ENCODE measurements around the gene POLDIP3. TPM values are rescaled to one million over a fixed set of nuclear protein-coding genes. Genes with fewer than 3 reads are reported as not detected.
"Not testable (repeated sequence)": the region's sequence is repeated elsewhere in the genome, so short reads cannot be mapped to it uniquely, and the experiment has no call there.

POLDIP3 gene
- total and polyA plus RNA-seq, 2 experiments from 2014 or later, result 31.4 to 40.3 TPM

- H3K9me3 ChIP-seq (ENCODE audit: low read depth), result no peaks in the 10 kb centered on the region
- H3K9me2 ChIP-seq (replicated peaks; ENCODE audit: insufficient read depth), result no peaks in the 10 kb centered on the region
- H3K4me2 ChIP-seq, result no peak overlapping the region
- H4K20me1 ChIP-seq (ENCODE audit: insufficient read depth, poor library complexity, severe bottlenecking), result no peaks in the 10 kb centered on the region
- H2AFZ ChIP-seq, result no peak overlapping the region
- no peak for DNase-seq (ENCODE audit: low spot score)
- H3K27ac ChIP-seq, result no peak overlapping the region
- H3K36me3 ChIP-seq (replicated peaks; ENCODE audit: insufficient read depth, low read depth), result no peaks in the 10 kb centered on the region
- H3K27me3 ChIP-seq, result no peaks in the 10 kb centered on the region
- WGBS (ENCODE audit: low lambda C conversion rate, missing lambda C conversion rate), result 77% methylated on average over 7 of the region's 7 CpGs
- no peaks in the 10 kb centered on the region for H3K79me2 ChIP-seq
- H3K4me3 ChIP-seq, result no peak overlapping the region
- TF ChIP-seq EZH2 (IDR thresholded peaks at IDR 0.05; ENCODE audit: borderline replicate concordance) (no peak), CTCF (IDR thresholded peaks at IDR 0.05; ENCODE audit: poor library complexity) (no peak), EZH2phosphoT487 (IDR thresholded peaks at IDR 0.05; ENCODE audit: low read depth, severe bottlenecking, unreplicated experiment) (no peak)
- peaks cover 3% of the 10 kb centered on the region for H3K4me1 ChIP-seq (ENCODE audit: insufficient read depth)
These were observed 78.5 kb downstream of the POLDIP3 start for GRCh38 chr22:42536166-42536565.

GRCh38 chr22:42535082-42535731 lies 79.5 kb downstream of the POLDIP3 start:
- not testable (repeated sequence) for H3K27ac ChIP-seq; H3K4me3 ChIP-seq; H3K9me3 ChIP-seq (ENCODE audit: low read depth); DNase-seq (ENCODE audit: low spot score); H3K27me3 ChIP-seq; H3K79me2 ChIP-seq; H3K4me1 ChIP-seq (ENCODE audit: insufficient read depth); H3K9me2 ChIP-seq (replicated peaks; ENCODE audit: insufficient read depth); H3K36me3 ChIP-seq (replicated peaks; ENCODE audit: insufficient read depth, low read depth); H3K4me2 ChIP-seq; H2AFZ ChIP-seq; H4K20me1 ChIP-seq (ENCODE audit: insufficient read depth, poor library complexity, severe bottlenecking)
- WGBS (ENCODE audit: low lambda C conversion rate, missing lambda C conversion rate), result 93% methylated on average over 5 of the region's 14 CpGs

Small RNA genes lying within 50 kb of the gene (small RNA-seq; reads per million reads assigned to genes)
- not detected for gene RN7SKP80
- not detected for gene RNU6-513P

Other genes with a start within 250 kb of the POLDIP3 start
- gene NFAM1, start 182.5 kb downstream of the POLDIP3 start, total RNA-seq, result 0.16 and 0.53 TPM in 2 replicates
- gene NFAM1, start 182.5 kb downstream of the POLDIP3 start, polyA plus RNA-seq, result 0.15 and 1.0 TPM in 2 replicates
- gene RRP7A, start 95.1 kb downstream of the POLDIP3 start, total RNA-seq, result 25.0 and 27.6 TPM in 2 replicates
- 41.7 and 51.6 TPM in 2 replicates for gene RRP7A, start 95.1 kb downstream of the POLDIP3 start, polyA plus RNA-seq
- 1.3 and 4.1 TPM in 2 replicates for gene SERHL2, start 60.9 kb downstream of the POLDIP3 start, total RNA-seq
- gene SERHL2, start 60.9 kb downstream of the POLDIP3 start, polyA plus RNA-seq, result 2.7 and 3.3 TPM in 2 replicates
- 0.33 TPM in 1 of 2 replicates, not detected in the other for gene ATP5MGL, start 25.7 kb upstream of the POLDIP3 start, total RNA-seq
- gene ATP5MGL, start 25.7 kb upstream of the POLDIP3 start, polyA plus RNA-seq, result 0.60 TPM in 1 of 2 replicates, not detected in the other
- gene CYB5R3, start 34.5 kb upstream of the POLDIP3 start, total RNA-seq, result 119 and 136 TPM in 2 replicates
- gene CYB5R3, start 34.5 kb upstream of the POLDIP3 start, polyA plus RNA-seq, result 407 and 438 TPM in 2 replicates
- 3.3 and 4.4 TPM in 2 replicates for gene A4GALT, start 106.0 kb upstream of the POLDIP3 start, total RNA-seq
- gene A4GALT, start 106.0 kb upstream of the POLDIP3 start, polyA plus RNA-seq, result 2.2 and 5.8 TPM in 2 replicates
- gene ARFGAP3, start 242.4 kb upstream of the POLDIP3 start, total RNA-seq, result 89.5 and 99.5 TPM in 2 replicates
- 53.7 and 54.7 TPM in 2 replicates for gene ARFGAP3, start 242.4 kb upstream of the POLDIP3 start, polyA plus RNA-seq

Data from hepatocyte (in vitro differentiated cells).